ENCODE measurements around the gene ITGA3. TPM values are rescaled to one million over a fixed set of nuclear protein-coding genes. Genes with fewer than 3 reads are reported as not detected.

The ITGA3 gene
- polyA plus RNA-seq, 2 of the 4 experiments (the other 2 are of a cell fraction): 141 to 268 TPM

DNA sequence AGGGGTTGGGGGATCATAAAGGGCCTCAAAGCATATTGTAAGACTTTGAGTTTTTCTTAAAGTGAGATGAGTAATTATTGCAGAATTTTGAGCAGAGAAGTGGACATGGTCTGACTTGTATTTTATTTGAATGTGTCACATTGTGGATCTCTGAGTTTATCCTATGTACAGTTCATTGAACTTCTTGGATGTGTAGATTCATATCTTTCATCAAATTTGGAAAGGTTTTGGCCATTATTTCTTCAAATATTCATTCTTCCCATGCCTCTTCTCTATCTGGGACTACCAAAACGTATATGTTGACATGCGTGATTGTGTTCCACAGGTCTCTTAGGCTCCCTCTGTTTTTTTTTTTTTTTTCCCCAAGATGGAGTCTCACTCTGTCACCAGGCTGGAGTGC, 46.6 kb upstream of the ITGA3 start:
- Histone ChIP-seq H3K4me3 (no peak overlapping the region), H3K4me2 (no peak overlapping the region), H3K4me1 (no peaks in the 10 kb centered on the region), H3K9me3 (peaks cover 59% of the 10 kb centered on the region), H3K27ac (no peak overlapping the region)
- FAIRE-seq (no peak), DNase-seq (ENCODE audit: low read depth in 1 of 2, low spot score in 1 of 2) (no peak), ATAC-seq (no peak)
- TF ChIP-seq FOSB (CRISPR knock-in tag; IDR thresholded peaks at IDR 0.05) (no peak), KDM5A (IDR thresholded peaks at IDR 0.05) (no peak), CEBPB (IDR thresholded peaks at IDR 0.05) (no peak), HOXB13 (CRISPR knock-in tag; IDR thresholded peaks at IDR 0.05; ENCODE audit: low read depth) (no peak), MYC (IDR thresholded peaks at IDR 0.05; ENCODE audit: borderline replicate concordance, low read length) (no peak), TFCP2L1 (CRISPR knock-in tag; IDR thresholded peaks at IDR 0.05) (no peak), RARB (CRISPR knock-in tag; IDR thresholded peaks at IDR 0.05) (no peak), HDAC2 (IDR thresholded peaks at IDR 0.05) (no peak), HOXB5 (CRISPR knock-in tag; IDR thresholded peaks at IDR 0.05) (no peak)
- TF ChIP-seq, protein P1, sequence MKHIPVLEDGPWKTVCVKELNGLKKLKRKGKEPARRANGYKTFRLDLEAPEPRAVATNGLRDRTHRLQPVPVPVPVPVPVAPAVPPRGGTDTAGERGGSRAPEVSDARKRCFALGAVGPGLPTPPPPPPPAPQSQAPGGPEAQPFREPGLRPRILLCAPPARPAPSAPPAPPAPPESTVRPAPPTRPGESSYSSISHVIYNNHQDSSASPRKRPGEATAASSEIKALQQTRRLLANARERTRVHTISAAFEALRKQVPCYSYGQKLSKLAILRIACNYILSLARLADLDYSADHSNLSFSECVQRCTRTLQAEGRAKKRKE (CRISPR knock-in tag; IDR thresholded peaks at IDR 0.05; ENCODE audit: low read depth): no peak
- TF ChIP-seq, protein P2, sequence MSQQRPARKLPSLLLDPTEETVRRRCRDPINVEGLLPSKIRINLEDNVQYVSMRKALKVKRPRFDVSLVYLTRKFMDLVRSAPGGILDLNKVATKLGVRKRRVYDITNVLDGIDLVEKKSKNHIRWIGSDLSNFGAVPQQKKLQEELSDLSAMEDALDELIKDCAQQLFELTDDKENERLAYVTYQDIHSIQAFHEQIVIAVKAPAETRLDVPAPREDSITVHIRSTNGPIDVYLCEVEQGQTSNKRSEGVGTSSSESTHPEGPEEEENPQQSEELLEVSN (IDR thresholded peaks at IDR 0.05; ENCODE audit: borderline replicate concordance, low read depth): no peak
- 60% methylated on average over 2 of the region's 2 CpGs for WGBS (ENCODE audit: missing lambda C conversion rate)
- ChIA-PET POLR2A (no interaction called here), CTCF (interaction anchor here (0.6 to 5.1 kb wide), 6 partner anchors 8 to 159 kb away, joined by 3 to 56 read pairs (median 8); no protein-coding TSS in a partner anchor)

DNA sequence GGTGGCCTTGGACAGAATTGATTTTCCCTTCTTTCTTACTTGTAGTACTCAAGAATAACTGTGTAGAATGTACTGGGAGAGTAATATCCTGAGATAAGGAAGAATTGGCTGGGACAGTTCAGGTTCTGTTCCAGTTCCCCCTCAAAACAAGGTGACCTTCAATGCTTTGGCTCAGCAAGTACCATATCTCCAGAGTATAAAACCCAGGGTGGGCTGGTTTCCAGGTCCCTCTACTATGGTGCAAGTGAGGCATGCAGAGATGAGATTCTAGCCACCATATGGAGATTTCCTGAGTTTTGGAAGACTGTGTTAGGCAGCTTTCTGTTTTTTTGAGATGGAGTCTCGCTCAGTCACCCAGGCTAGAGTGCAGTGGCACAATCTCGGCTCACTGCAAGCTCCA, 42.8 kb upstream of the ITGA3 start:
- 10% methylated on average over 2 of the region's 2 CpGs for WGBS (ENCODE audit: missing lambda C conversion rate)
- CTCF ChIA-PET: interaction anchor here (1.4 to 5.9 kb wide), 6 partner anchors 14 to 153 kb away, joined by 3 to 54 read pairs (median 9); partner anchors contain the start of gene DLX3

More for the DNA sequence above, 42.8 kb upstream of the ITGA3 start:
- ATAC-seq: no peak
- Histone ChIP-seq H3K4me1 (no peaks in the 10 kb centered on the region), H3K4me3 (no peak overlapping the region), H3K4me2 (no peak overlapping the region), H3K9me3 (peaks cover 72% of the 10 kb centered on the region), H3K27ac (no peak overlapping the region)
- TF ChIP-seq NFE2L2 (conservative IDR thresholded peaks at IDR 0.05; ENCODE audit: low read length) (no peak), ZSCAN20 (CRISPR knock-in tag; IDR thresholded peaks at IDR 0.05) (no peak), EHMT2 (IDR thresholded peaks at IDR 0.05; ENCODE audit: low read depth) (no peak), FOXS1 (CRISPR knock-in tag; IDR thresholded peaks at IDR 0.05) (no peak), KDM1A (IDR thresholded peaks at IDR 0.05; ENCODE audit: low read depth) (no peak), MYC (IDR thresholded peaks at IDR 0.05; ENCODE audit: borderline replicate concordance, low read length) (no peak), TFCP2L1 (CRISPR knock-in tag; IDR thresholded peaks at IDR 0.05) (no peak)
- TF ChIP-seq, protein P3, sequence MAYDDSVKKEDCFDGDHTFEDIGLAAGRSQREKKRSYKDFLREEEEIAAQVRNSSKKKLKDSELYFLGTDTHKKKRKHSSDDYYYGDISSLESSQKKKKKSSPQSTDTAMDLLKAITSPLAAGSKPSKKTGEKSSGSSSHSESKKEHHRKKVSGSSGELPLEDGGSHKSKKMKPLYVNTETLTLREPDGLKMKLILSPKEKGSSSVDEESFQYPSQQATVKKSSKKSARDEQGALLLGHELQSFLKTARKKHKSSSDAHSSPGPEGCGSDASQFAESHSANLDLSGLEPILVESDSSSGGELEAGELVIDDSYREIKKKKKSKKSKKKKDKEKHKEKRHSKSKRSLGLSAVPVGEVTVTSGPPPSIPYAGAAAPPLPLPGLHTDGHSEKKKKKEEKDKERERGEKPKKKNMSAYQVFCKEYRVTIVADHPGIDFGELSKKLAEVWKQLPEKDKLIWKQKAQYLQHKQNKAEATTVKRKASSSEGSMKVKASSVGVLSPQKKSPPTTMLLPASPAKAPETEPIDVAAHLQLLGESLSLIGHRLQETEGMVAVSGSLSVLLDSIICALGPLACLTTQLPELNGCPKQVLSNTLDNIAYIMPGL (CRISPR knock-in tag; IDR thresholded peaks at IDR 0.05; ENCODE audit: borderline replicate concordance): no peak
- TF ChIP-seq, protein P4, sequence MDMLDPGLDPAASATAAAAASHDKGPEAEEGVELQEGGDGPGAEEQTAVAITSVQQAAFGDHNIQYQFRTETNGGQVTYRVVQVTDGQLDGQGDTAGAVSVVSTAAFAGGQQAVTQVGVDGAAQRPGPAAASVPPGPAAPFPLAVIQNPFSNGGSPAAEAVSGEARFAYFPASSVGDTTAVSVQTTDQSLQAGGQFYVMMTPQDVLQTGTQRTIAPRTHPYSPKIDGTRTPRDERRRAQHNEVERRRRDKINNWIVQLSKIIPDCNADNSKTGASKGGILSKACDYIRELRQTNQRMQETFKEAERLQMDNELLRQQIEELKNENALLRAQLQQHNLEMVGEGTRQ (IDR thresholded peaks at IDR 0.05): no peak
- TF ChIP-seq, protein P5, sequence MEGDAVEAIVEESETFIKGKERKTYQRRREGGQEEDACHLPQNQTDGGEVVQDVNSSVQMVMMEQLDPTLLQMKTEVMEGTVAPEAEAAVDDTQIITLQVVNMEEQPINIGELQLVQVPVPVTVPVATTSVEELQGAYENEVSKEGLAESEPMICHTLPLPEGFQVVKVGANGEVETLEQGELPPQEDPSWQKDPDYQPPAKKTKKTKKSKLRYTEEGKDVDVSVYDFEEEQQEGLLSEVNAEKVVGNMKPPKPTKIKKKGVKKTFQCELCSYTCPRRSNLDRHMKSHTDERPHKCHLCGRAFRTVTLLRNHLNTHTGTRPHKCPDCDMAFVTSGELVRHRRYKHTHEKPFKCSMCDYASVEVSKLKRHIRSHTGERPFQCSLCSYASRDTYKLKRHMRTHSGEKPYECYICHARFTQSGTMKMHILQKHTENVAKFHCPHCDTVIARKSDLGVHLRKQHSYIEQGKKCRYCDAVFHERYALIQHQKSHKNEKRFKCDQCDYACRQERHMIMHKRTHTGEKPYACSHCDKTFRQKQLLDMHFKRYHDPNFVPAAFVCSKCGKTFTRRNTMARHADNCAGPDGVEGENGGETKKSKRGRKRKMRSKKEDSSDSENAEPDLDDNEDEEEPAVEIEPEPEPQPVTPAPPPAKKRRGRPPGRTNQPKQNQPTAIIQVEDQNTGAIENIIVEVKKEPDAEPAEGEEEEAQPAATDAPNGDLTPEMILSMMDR (IDR thresholded peaks at IDR 0.05): no peak
- DNase-seq (ENCODE audit: low read depth in 1 of 2, low spot score in 1 of 2): no peak
- FAIRE-seq: no peak
- POLR2A ChIA-PET: no interaction called here

All from A549 (cell line).